HepG2 (cell line): ENCODE data around the gene SLC35G2. TPM values are rescaled to one million over a fixed set of nuclear protein-coding genes. Genes with fewer than 3 reads are reported as not detected.
A peak's percentile ranks its signal among the peaks of the same experiment; 100 is the strongest.

ENCODE experiments used
- BHLHE40 ChIP-seq: IDR thresholded peaks from 2 replicates; pipeline ENCODE4 v1.6.1; 2011; ENCODE audit warnings: low read length, improper control_type of control experiment
- BORCS8-MEF2B ChIP-seq: sonication (generic); formaldehyde crosslinking; IDR thresholded peaks from 2 replicates; pipeline ENCODE4 v1.8.0; 2022; ENCODE audit warnings: mild to moderate bottlenecking, missing genetic modification reagents
- CBX2 ChIP-seq, 2 experiments: fragments of 200-600 bp in 1 of 2; sonication (generic); formaldehyde crosslinking in 1 of 2; IDR thresholded peaks; 2 replicates each; pipeline versions ENCODE4 v1.7.0 to v1.8.1; 2018 to 2022; ENCODE audit warnings: low read depth in 2 of 2, low read length in 1 of 2, mild to moderate bottlenecking in 1 of 2, missing genetic modification reagents in 1 of 2
- DNMT1 ChIP-seq: sonication (generic); formaldehyde crosslinking; IDR thresholded peaks from 2 replicates; pipeline ENCODE4 v1.5.1; 2020; ENCODE audit warnings: mild to moderate bottlenecking, missing genetic modification reagents
- FLYWCH1 ChIP-seq: sonication (generic); formaldehyde crosslinking; IDR thresholded peaks from 2 replicates; pipeline ENCODE4 v1.8.1; 2023; ENCODE audit warnings: mild to moderate bottlenecking, missing genetic modification reagents
- HHEX ChIP-seq: IDR thresholded peaks from 2 replicates; pipeline ENCODE4 v1.6.1; 2016; ENCODE audit warnings: control low read depth
- HNRNPLL ChIP-seq: fragments of 200-400 bp; formaldehyde crosslinking; IDR thresholded peaks from 2 replicates; pipeline ENCODE4 v1.6.1; 2017; ENCODE audit warnings: mild to moderate bottlenecking, low read depth, low read length; ENCODE audit not compliant: poor library complexity, severe bottlenecking
- ISX ChIP-seq: sonication (generic); formaldehyde crosslinking; conservative IDR thresholded peaks from 2 replicates; pipeline ENCODE4 v1.5.0; 2020; ENCODE audit warnings: missing genetic modification reagents
- KAT7 ChIP-seq: IDR thresholded peaks from 2 replicates; pipeline ENCODE4 v1.6.1; 2018; ENCODE audit warnings: borderline replicate concordance, missing compliant biosample characterization
- KLF9 ChIP-seq: IDR thresholded peaks from 2 replicates; pipeline ENCODE4 v1.6.1; 2016; ENCODE audit warnings: low read depth
- PHB2 ChIP-seq: fragments of 450-650 bp; IDR thresholded peaks from 2 replicates; pipeline ENCODE4 v1.6.1; 2018; ENCODE audit not compliant: partially characterized antibody
- PRMT3 ChIP-seq: sonication (generic); formaldehyde crosslinking; IDR thresholded peaks from 2 replicates; pipeline ENCODE4 v1.8.1; 2022; ENCODE audit warnings: low read depth, mild to moderate bottlenecking, moderate library complexity, missing genetic modification reagents, borderline replicate concordance
- RXRA ChIP-seq: sonication (generic); formaldehyde crosslinking; IDR thresholded peaks from 2 replicates; pipeline ENCODE4 v1.5.1; 2020; ENCODE audit warnings: missing genetic modification reagents
- SATB2 ChIP-seq: sonication (generic); formaldehyde crosslinking; IDR thresholded peaks from 2 replicates; pipeline ENCODE4 v1.5.0; 2020; ENCODE audit warnings: missing genetic modification reagents
- SMAD1 ChIP-seq: sonication (generic); formaldehyde crosslinking; IDR thresholded peaks from 2 replicates; pipeline ENCODE4 v1.4.0; 2020; ENCODE audit warnings: missing genetic modification reagents, low read depth, mild to moderate bottlenecking, borderline replicate concordance
- STAG1 ChIP-seq: sonication (generic); formaldehyde crosslinking; IDR thresholded peaks from 2 replicates; pipeline ENCODE4 v1.4.0; 2020; ENCODE audit warnings: missing genetic modification reagents
- ZFX ChIP-seq: sonication (generic); formaldehyde crosslinking; IDR thresholded peaks from 2 replicates; pipeline ENCODE4 v1.4.0; 2020; ENCODE audit warnings: mild to moderate bottlenecking, low read depth, missing genetic modification reagents, moderate library complexity
- ZNF10 ChIP-seq: sonication (generic); formaldehyde crosslinking; IDR thresholded peaks from 2 replicates; pipeline ENCODE4 v1.4.0; 2020; ENCODE audit warnings: mild to moderate bottlenecking, low read depth, missing genetic modification reagents, borderline replicate concordance
- ZNF230 ChIP-seq: sonication (generic); formaldehyde crosslinking; IDR thresholded peaks from 2 replicates; pipeline ENCODE4 v1.4.0; 2020; ENCODE audit warnings: mild to moderate bottlenecking, missing genetic modification reagents
- ZNF234 ChIP-seq: sonication (generic); formaldehyde crosslinking; conservative IDR thresholded peaks from 2 replicates; pipeline ENCODE4 v1.5.1; 2020; ENCODE audit warnings: mild to moderate bottlenecking, missing genetic modification reagents
- ZNF317 ChIP-seq: sonication (generic); formaldehyde crosslinking; IDR thresholded peaks from 2 replicates; pipeline ENCODE4 v1.5.0; 2020; ENCODE audit warnings: mild to moderate bottlenecking, missing genetic modification reagents
- ZNF350 ChIP-seq: sonication (generic); formaldehyde crosslinking; IDR thresholded peaks from 2 replicates; pipeline ENCODE4 v1.4.0; 2020; ENCODE audit warnings: mild to moderate bottlenecking, low read depth, missing genetic modification reagents, borderline replicate concordance
- ZNF543 ChIP-seq: sonication (generic); formaldehyde crosslinking; IDR thresholded peaks from 2 replicates; pipeline ENCODE4 v1.4.0; 2020; ENCODE audit warnings: mild to moderate bottlenecking, missing genetic modification reagents
- ZNF556 ChIP-seq: sonication (generic); formaldehyde crosslinking; IDR thresholded peaks from 2 replicates; pipeline ENCODE4 v1.4.0; 2020; ENCODE audit warnings: mild to moderate bottlenecking, missing genetic modification reagents, borderline replicate concordance
- ZNF558 ChIP-seq: sonication (generic); formaldehyde crosslinking; IDR thresholded peaks from 2 replicates; pipeline ENCODE4 v1.9.0; 2022; ENCODE audit warnings: mild to moderate bottlenecking, missing genetic modification reagents, borderline replicate concordance
- ZNF605 ChIP-seq: sonication (generic); formaldehyde crosslinking; IDR thresholded peaks from 2 replicates; pipeline ENCODE4 v1.8.0; 2022; ENCODE audit warnings: mild to moderate bottlenecking, missing genetic modification reagents
- ZNF780A ChIP-seq: sonication (generic); formaldehyde crosslinking; IDR thresholded peaks from 2 replicates; pipeline ENCODE4 v1.8.0; 2022; ENCODE audit warnings: mild to moderate bottlenecking, missing genetic modification reagents, moderate library complexity
- ZNF790 ChIP-seq: sonication (generic); formaldehyde crosslinking; IDR thresholded peaks from 2 replicates; pipeline ENCODE4 v1.8.0; 2022; ENCODE audit warnings: missing genetic modification reagents, mild to moderate bottlenecking, borderline replicate concordance
- polyA plus RNA-seq, 8 experiments: library from polyadenylated mRNA; depleted of rRNA in 3 of 8; stranded (reverse) in 7 of 8; unstranded in 1 of 8; fragments of >200 nt; fragmentation: Illumina TruSeq in 4 of 8; extraction: Trizol in 4 of 8; gene quantifications; 2 replicates each; pipeline versions ENCODE4 v1.2.1 to v1.2.3, GENCODE V29; 2011 to 2016; ENCODE audit warnings: low read depth in 4 of 8, missing spikeins in 1 of 8, mixed read lengths in 1 of 8; ENCODE audit not compliant: insufficient read depth in 1 of 8
- total RNA-seq, 5 experiments: library from RNA; depleted of rRNA; stranded (reverse); fragments of >200 nt; fragmentation: Illumina TruSeq; extraction: Trizol; gene quantifications; 2 replicates each; pipeline ENCODE4 v1.2.3, GENCODE V29; 2016; ENCODE audit warnings: low read depth in 1 of 5
- TF ChIP-seq, protein P1 (sequence below): sonication (generic); formaldehyde crosslinking; IDR thresholded peaks from 2 replicates; pipeline ENCODE4 v1.4.0; 2020; ENCODE audit warnings: missing genetic modification reagents

The SLC35G2 gene
- total and polyA plus RNA-seq, 2 of the 13 experiments (the other 11 are each of a cell fraction or from before 2014, with no cell fraction given) = 7.6 to 10.3 TPM

DNA sequence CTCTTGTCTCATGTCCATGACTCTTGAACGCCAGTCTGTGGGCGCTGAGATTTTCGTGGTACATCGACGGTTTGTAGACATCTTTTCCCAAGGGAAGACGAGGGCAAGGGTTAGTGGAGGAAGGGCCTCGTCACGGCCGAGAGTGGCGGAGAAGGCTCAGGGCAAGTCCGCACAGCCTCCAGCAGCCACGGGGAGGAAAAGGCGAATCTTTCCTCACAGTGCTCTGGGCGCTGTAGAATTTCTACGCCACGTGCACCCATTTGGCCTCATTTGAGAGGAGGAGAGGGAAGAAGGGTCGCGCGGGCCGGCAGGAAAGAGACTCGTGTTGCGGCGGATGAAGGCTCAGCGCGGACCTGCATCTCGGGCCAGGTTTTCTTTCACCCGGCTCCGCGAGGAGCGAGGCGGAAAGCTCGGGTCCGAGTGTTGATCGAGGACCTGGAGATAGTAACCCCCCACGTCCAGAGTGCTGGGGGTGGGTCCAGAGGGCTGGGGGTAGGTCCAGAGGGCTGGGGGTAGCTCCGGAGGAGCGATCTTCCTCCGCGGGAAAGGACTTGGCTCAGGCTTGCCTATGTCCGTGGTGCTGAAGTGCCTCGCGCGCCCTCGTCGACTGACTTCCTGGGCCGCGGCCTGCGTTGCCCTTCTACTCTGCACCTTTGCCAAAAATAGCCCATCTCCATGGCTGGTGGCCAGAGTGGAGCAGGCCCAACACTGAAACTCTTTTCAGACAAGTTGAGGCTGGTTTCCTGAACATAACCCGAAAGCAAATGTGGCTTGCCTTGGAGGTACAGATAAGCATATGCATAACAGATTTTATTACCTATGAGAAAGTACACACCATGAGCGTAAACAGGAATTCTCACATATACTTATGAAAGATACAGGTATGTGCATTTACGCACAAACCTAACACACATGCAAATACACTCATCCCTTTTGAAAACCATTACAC, 1.1 kb downstream of the SLC35G2 start (continued):
- TF ChIP-seq KAT7 (CRISPR knock-in tag) (no peak), ZNF605 (no peak; the same call in 1 of the 2 replicates), PRMT3 (0 out of 2 replicates have a peak, but pooled peaks have one; percentile 41), HNRNPLL (no peak), BHLHE40 (no peak), ZNF790 (CRISPR knock-in tag) (peak; percentile 52; the same call in 1 of the 2 replicates), ZNF230 (CRISPR knock-in tag) (0 out of 2 replicates have a peak, but pooled peaks have one; percentile 70), ZNF543 (CRISPR knock-in tag) (peak; percentile 71; the same call in 1 of the 2 replicates), ZNF350 (CRISPR knock-in tag) (no peak), ZNF10 (CRISPR knock-in tag) (no peak), ZFX (CRISPR knock-in tag) (peak; percentile 65), ZNF317 (CRISPR knock-in tag) (peak; percentile 76), STAG1 (CRISPR knock-in tag) (no peak; the same call in 1 of the 2 replicates), HHEX (CRISPR knock-in tag) (no peak), CBX2 (IDR thresholded peaks at IDR 0.05; ENCODE audit: low read depth, low read length) (no peak), CBX2 (CRISPR knock-in tag; IDR thresholded peaks at IDR 0.05; ENCODE audit: low read depth) (no peak), ZNF556 (CRISPR knock-in tag) (peak; percentile 21; the same call in 1 of the 2 replicates), ZNF558 (CRISPR knock-in tag) (no peak; the same call in 1 of the 2 replicates), KLF9 (CRISPR knock-in tag) (no peak), BORCS8-MEF2B (peak; percentile 49), FLYWCH1 (CRISPR knock-in tag) (no peak), PHB2 (no peak), ZNF780A (CRISPR knock-in tag) (no peak), SMAD1 (no peak), ZNF234 (CRISPR knock-in tag) (no peak), RXRA (CRISPR knock-in tag) (no peak), DNMT1 (CRISPR knock-in tag) (no peak; the same call in 1 of the 2 replicates), SATB2 (CRISPR knock-in tag) (no peak), ISX (CRISPR knock-in tag) (no peak)
- TF ChIP-seq, protein P1, sequence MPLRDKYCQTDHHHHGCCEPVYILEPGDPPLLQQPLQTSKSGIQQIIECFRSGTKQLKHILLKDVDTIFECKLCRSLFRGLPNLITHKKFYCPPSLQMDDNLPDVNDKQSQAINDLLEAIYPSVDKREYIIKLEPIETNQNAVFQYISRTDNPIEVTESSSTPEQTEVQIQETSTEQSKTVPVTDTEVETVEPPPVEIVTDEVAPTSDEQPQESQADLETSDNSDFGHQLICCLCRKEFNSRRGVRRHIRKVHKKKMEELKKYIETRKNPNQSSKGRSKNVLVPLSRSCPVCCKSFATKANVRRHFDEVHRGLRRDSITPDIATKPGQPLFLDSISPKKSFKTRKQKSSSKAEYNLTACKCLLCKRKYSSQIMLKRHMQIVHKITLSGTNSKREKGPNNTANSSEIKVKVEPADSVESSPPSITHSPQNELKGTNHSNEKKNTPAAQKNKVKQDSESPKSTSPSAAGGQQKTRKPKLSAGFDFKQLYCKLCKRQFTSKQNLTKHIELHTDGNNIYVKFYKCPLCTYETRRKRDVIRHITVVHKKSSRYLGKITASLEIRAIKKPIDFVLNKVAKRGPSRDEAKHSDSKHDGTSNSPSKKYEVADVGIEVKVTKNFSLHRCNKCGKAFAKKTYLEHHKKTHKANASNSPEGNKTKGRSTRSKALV = no peak; the same call in 1 of the 2 replicates
